GM23338 (cell line): Measurements from ENCODE around the gene BICD2. TPM values are rescaled to one million over a fixed set of nuclear protein-coding genes. Genes with fewer than 3 reads are reported as not detected.

Source experiments
- ATAC-seq: fragments of 200-7000 bp; cut with Tn5 transposase; 3 replicates; pipeline ENCODE4 v1.9.1; 2020
- DNase-seq: peaks from one replicate; pipeline ENCODE4 v3.0.0-alpha.2; 2015; ENCODE audit warnings: low spot score
- H2AFZ ChIP-seq: fragments of 200-600 bp; sonication (generic); 2 replicates; pipeline ENCODE4 v1.8.0; 2016; ENCODE audit warnings: antibody characterized with exemption, mild to moderate bottlenecking, moderate library complexity
- H3F3A ChIP-seq: fragments of 200-600 bp; sonication (generic); replicated peaks from 2 replicates; pipeline ENCODE4 v1.8.0; 2017; ENCODE audit warnings: antibody characterized with exemption, mixed run types, low read depth
- H3K27ac ChIP-seq: fragments of 200-600 bp; sonication (generic); 2 replicates; pipeline ENCODE4 v1.6.1; 2016; ENCODE audit warnings: low read depth
- H3K27me3 ChIP-seq: fragments of 200-600 bp; sonication (generic); 2 replicates; pipeline ENCODE4 v1.8.0; 2016; ENCODE audit warnings: mild to moderate bottlenecking, mixed run types, moderate library complexity; ENCODE audit not compliant: insufficient read depth
- H3K36me3 ChIP-seq: fragments of 200-600 bp; sonication (generic); 2 replicates; pipeline ENCODE4 v1.8.0; 2016; ENCODE audit warnings: mild to moderate bottlenecking; ENCODE audit not compliant: insufficient read depth
- H3K4me1 ChIP-seq: fragments of 200-600 bp; sonication (generic); 2 replicates; pipeline ENCODE4 v1.8.0; 2016; ENCODE audit warnings: mild to moderate bottlenecking, moderate library complexity; ENCODE audit not compliant: insufficient read depth
- H3K4me2 ChIP-seq: fragments of 200-600 bp; sonication (generic); 2 replicates; pipeline ENCODE4 v1.7.1; 2017; ENCODE audit warnings: mixed run types
- H3K4me3 ChIP-seq: fragments of 200-600 bp; sonication (generic); 2 replicates; pipeline ENCODE4 v1.6.1; 2016; ENCODE audit warnings: mixed run types
- H3K79me2 ChIP-seq: fragments of 200-600 bp; sonication (generic); replicated peaks from 2 replicates; pipeline ENCODE4 v1.8.0; 2017; ENCODE audit warnings: mild to moderate bottlenecking; ENCODE audit not compliant: insufficient read depth
- H3K9me2 ChIP-seq: fragments of 200-600 bp; sonication (generic); 2 replicates; pipeline ENCODE4 v1.8.0; 2017; ENCODE audit not compliant: insufficient read depth
- H4K20me1 ChIP-seq: fragments of 200-600 bp; sonication (generic); replicated peaks from 2 replicates; pipeline ENCODE4 v1.8.0; 2017; ENCODE audit warnings: mild to moderate bottlenecking; ENCODE audit not compliant: insufficient read depth
- H3K27ac Mint-ChIP-seq: 2 replicates; pipeline ENCODE4 v1.8.0; 2020; ENCODE audit warnings: inconsistent platforms, mild to moderate bottlenecking, moderate library complexity, mixed read lengths
- H3K27me3 Mint-ChIP-seq: 3 replicates; pipeline ENCODE4 v1.8.0; 2022; ENCODE audit warnings: low read depth, mild to moderate bottlenecking, moderate library complexity, mixed read lengths, inconsistent platforms; ENCODE audit not compliant: insufficient read depth, poor library complexity
- H3K36me3 Mint-ChIP-seq: 3 replicates; pipeline ENCODE4 v1.8.0; 2021; ENCODE audit warnings: low read depth, mild to moderate bottlenecking, inconsistent platforms, moderate library complexity, mixed read lengths
- H3K4me1 Mint-ChIP-seq: 3 replicates; pipeline ENCODE4 v1.8.0; 2020; ENCODE audit warnings: mild to moderate bottlenecking, inconsistent platforms, mixed read lengths
- H3K4me3 Mint-ChIP-seq: 3 replicates; pipeline ENCODE4 v1.8.0; 2021; ENCODE audit warnings: moderate library complexity, mild to moderate bottlenecking, inconsistent platforms, mixed read lengths
- H3K9me3 Mint-ChIP-seq: 3 replicates; pipeline ENCODE4 v1.8.0; 2020; ENCODE audit warnings: moderate library complexity, mild to moderate bottlenecking, inconsistent platforms, mixed read lengths
- CREB1 ChIP-seq: fragments of 250-450 bp; sonication (Bioruptor Pico); IDR thresholded peaks from 2 replicates; pipeline ENCODE4 v1.5.0; 2020; ENCODE audit warnings: low read depth, mild to moderate bottlenecking, moderate library complexity
- CTCF ChIP-seq, 2 experiments: fragments of 200-600 bp in 1 of 2; sonication (generic) in 1 of 2; conservative IDR thresholded peaks; 2 replicates each; pipeline versions ENCODE4 v1.5.1 to v1.6.1; 2016 to 2017; ENCODE audit warnings: antibody characterized with exemption in 2 of 2, low read depth in 2 of 2, mild to moderate bottlenecking in 2 of 2, moderate library complexity in 1 of 2
- ZNF462 ChIP-seq: fragments of 250-450 bp; sonication (Bioruptor Pico); IDR thresholded peaks from 2 replicates; pipeline ENCODE4 v1.5.0; 2020; ENCODE audit warnings: mild to moderate bottlenecking, moderate library complexity
- polyA plus RNA-seq: library from polyadenylated mRNA; unstranded; fragments of >200 nt; fragmentation: Nextera tagmentation; extraction: Ambion mirVana; gene quantifications from 2 replicates; pipeline ENCODE4 v1.2.1, GENCODE V29; 2016
- total RNA-seq: library from RNA; depleted of rRNA; stranded (reverse); fragments of >200 nt; shearing (Covaris generic); gene quantifications from 2 replicates; pipeline ENCODE4 v1.2.3, GENCODE V29; 2014

The BICD2 gene
- total and polyA plus RNA-seq, 2 experiments from 2014 or later = 8.7 to 34.3 TPM

GRCh38 chr9:92790542-92791527 lies 26.2 kb upstream of the BICD2 start:
- Histone ChIP-seq H3K4me3 (no peak overlapping the region), H3K9me2 (no peaks in the 10 kb centered on the region), H3F3A (no peaks in the 10 kb centered on the region), H3K4me2 (no peak overlapping the region), H2AFZ (no peak overlapping the region), H3K27ac (no peak overlapping the region), H3K79me2 (no peaks in the 10 kb centered on the region), H3K27me3 (no peaks in the 10 kb centered on the region), H3K36me3 (no peaks in the 10 kb centered on the region), H4K20me1 (no peaks in the 10 kb centered on the region), H3K4me1 (no peaks in the 10 kb centered on the region)
- Mint-ChIP-seq H3K36me3 (no peaks in the 10 kb centered on the region), H3K9me3 (no peaks in the 10 kb centered on the region), H3K27me3 (peaks cover 5% of the 10 kb centered on the region), H3K4me1 (no peaks in the 10 kb centered on the region; the same call in 1 of the 3 replicates), H3K4me3 (no peak overlapping the region), H3K27ac (no peak overlapping the region)
- ATAC-seq (peak; percentile 93), DNase-seq (peak; percentile 84)
- no peak for TF ChIP-seq ZNF462 (CRISPR knock-in tag)
- peak; percentile 92 to 96 for TF ChIP-seq CTCF (conservative IDR thresholded peaks at IDR 0.05; ENCODE audit: low read depth in 2 of 2)
- TF ChIP-seq CREB1 (CRISPR knock-in tag) = no peak
